Esophagus squamous epithelium (tissue), 4 donors: ENCODE results near the gene LBR.

Experiments
- CTCF ChIP-seq, 6 experiments: fragments of 450-650 bp in 4 of 6; fragments of 200-600 bp in 2 of 6; sonication (generic) in 2 of 6; IDR thresholded peaks; one replicate each; pipeline ENCODE4 v1.5.1; 2016 to 2019; ENCODE audit warnings: antibody characterized with exemption in 6 of 6, mild to moderate bottlenecking in 4 of 6, moderate library complexity in 4 of 6
- POLR2A ChIP-seq, 4 donors: fragments of 450-650 bp; IDR thresholded peaks; one replicate each; pipeline ENCODE4 v1.6.1; 2017; ENCODE audit warnings: antibody characterized with exemption in 4 of 4, mild to moderate bottlenecking in 4 of 4, moderate library complexity in 3 of 4

GRCh38 chr1:225368036-225368552 is 59.7 kb downstream of the LBR start:
- TF ChIP-seq CTCF (IDR thresholded peaks at IDR 0.05): no peak
- no peak for TF ChIP-seq POLR2A (IDR thresholded peaks at IDR 0.05)
